Measurements from ENCODE around the gene EXOC2.

GRCh38 chr6:652865-653264, 40.1 kb downstream of the EXOC2 start:
- TF ChIP-seq CTCF (IDR thresholded peaks at IDR 0.05) (no peak), EP300 (IDR thresholded peaks at IDR 0.05; ENCODE audit: low read depth) (no peak), POLR2A (IDR thresholded peaks at IDR 0.05) (no peak), POLR2AphosphoS5 (IDR thresholded peaks at IDR 0.05) (no peak)

All from transverse colon (tissue), 4 donors.